Activated CD8-positive, alpha-beta memory T cell treated with anti-CD3 and anti-CD28 coated beads for 36 hours (primary cell): ENCODE measurements around the gene BICRA. TPM values are rescaled to one million over a fixed set of nuclear protein-coding genes. Genes with fewer than 3 reads are reported as not detected.
"Not testable (repeated sequence)": the region's sequence is repeated elsewhere in the genome, so short reads cannot be mapped to it uniquely, and the experiment has no call there.

Experiments used
- CTCF ChIA-PET: fragments of 350-600 bp; sonication (Branson Sonifier 250); formaldehyde crosslinking; loops from one replicate; lab custom pipeline; 2021; ENCODE audit warnings: antibody characterized with exemption; lab: Charles Lee
- POLR2A ChIA-PET: fragments of 350-600 bp; sonication (Branson Sonifier 250); formaldehyde crosslinking; loops from one replicate; lab custom pipeline; 2021; ENCODE audit warnings: antibody characterized with exemption; lab: Charles Lee
- total RNA-seq, 2 experiments: library from RNA; stranded (reverse); gene quantifications; one replicate each; pipeline ENCODE4 v1.2.3, GENCODE V29; 2021

Gene BICRA
- total RNA-seq, 2 experiments from 2014 or later: 9.3 to 10.9 TPM

- ChIA-PET CTCF (interaction anchor here (0.6 to 6.3 kb wide), 9 partner anchors 9 to 1160 kb away, joined by 3 to 70 read pairs (median 6); partner anchors contain the start of genes EHD2, KPTN and NOP53), POLR2A (no interaction called here)
These were observed 89.1 kb downstream of the BICRA start for GRCh38 chr19:47697863-47698609.

- ChIA-PET POLR2A (no interaction called here), CTCF (interaction anchor here (0.6 to 6.3 kb wide), 11 partner anchors 9 to 263 kb away, joined by 3 to 70 read pairs (median 4); partner anchors contain the start of genes EHD2, KPTN and NOP53)
These were observed 89.9 kb downstream of the BICRA start for GRCh38 chr19:47698631-47699359.

GRCh38 chr19:47699360-47699917, 90.5 kb downstream of the BICRA start:
- ChIA-PET CTCF (interaction anchor here (0.8 to 6.3 kb wide), 13 partner anchors 8 to 264 kb away, joined by 3 to 70 read pairs (median 4); partner anchors contain the start of genes EHD2, KPTN and NOP53), POLR2A (no interaction called here)

- ChIA-PET POLR2A (no interaction called here), CTCF (interaction anchor here (0.6 to 6.3 kb wide), 3 partner anchors 20 to 271 kb away, joined by 3 to 70 read pairs (median 3); no protein-coding TSS in a partner anchor)
These were observed 92.2 kb downstream of the BICRA start for GRCh38 chr19:47700934-47701716.

- ChIA-PET CTCF (no interaction called here), POLR2A (no interaction called here)
These were observed 93.0 kb downstream of the BICRA start for GRCh38 chr19:47701717-47702552.

GRCh38 chr19:47702671-47703070, 93.7 kb downstream of the BICRA start:
- POLR2A ChIA-PET: no interaction called here
- CTCF ChIA-PET: no interaction called here

GRCh38 chr19:47703301-47703700, 94.4 kb downstream of the BICRA start:
- ChIA-PET POLR2A (no interaction called here), CTCF (interaction anchor here (7.0 kb wide), 1 partner anchor 267 kb away, joined by 60 read pairs; no protein-coding TSS in a partner anchor)

- ChIA-PET POLR2A (no interaction called here), CTCF (interaction anchor here (1.1 to 7.0 kb wide), 3 partner anchors 9 to 268 kb away, joined by 3 to 60 read pairs (median 8); no protein-coding TSS in a partner anchor)
These were observed 95.1 kb downstream of the BICRA start for GRCh38 chr19:47704024-47704423.

GRCh38 chr19:47704656-47705055, 95.7 kb downstream of the BICRA start:
- POLR2A ChIA-PET: no interaction called here

GRCh38 chr19:47707135-47707925, 98.4 kb downstream of the BICRA start:
- CTCF ChIA-PET: interaction anchor here (0.6 to 7.0 kb wide), 17 partner anchors 8 to 415 kb away, joined by 3 to 60 read pairs (median 5); partner anchors contain the start of genes DHX34 and KPTN
- POLR2A ChIA-PET: no interaction called here

More at GRCh38 chr19:47704656-47705055, 95.7 kb downstream of the BICRA start:
- CTCF ChIA-PET: interaction anchor here (1.0 to 7.0 kb wide), 4 partner anchors 8 to 269 kb away, joined by 3 to 60 read pairs (median 6); no protein-coding TSS in a partner anchor

GRCh38 chr19:47711652-47712242, 102.8 kb downstream of the BICRA start:
- CTCF ChIA-PET: interaction anchor here (0.8 to 4.4 kb wide), 5 partner anchors 20 to 277 kb away, joined by 3 to 27 read pairs (median 4); no protein-coding TSS in a partner anchor
- POLR2A ChIA-PET: interaction anchor here (0.6 kb wide), 1 partner anchor 76 kb away, joined by 7 read pairs; no protein-coding TSS in a partner anchor

GRCh38 chr19:47713046-47714021, 104.4 kb downstream of the BICRA start, which contains the start of gene EHD2:
Gene EHD2, plus strand, starts transcription at chr19:47713422. Its CDS starts 3,191 bp downstream, at chr19:47716613.
- ChIA-PET POLR2A (no interaction called here), CTCF (interaction anchor here (0.5 to 4.4 kb wide), 20 partner anchors 9 to 304 kb away, joined by 3 to 27 read pairs (median 4); partner anchors contain the start of gene NOP53)

GRCh38 chr19:47714339-47714738, 105.4 kb downstream of the BICRA start:
- ChIA-PET POLR2A (no interaction called here), CTCF (interaction anchor here (1.7 to 4.4 kb wide), 3 partner anchors 25 to 279 kb away, joined by 4 to 27 read pairs (median 18); no protein-coding TSS in a partner anchor)

- POLR2A ChIA-PET: not testable (repeated sequence)
These were observed 105.9 kb downstream of the BICRA start for GRCh38 chr19:47714855-47715254.

More at GRCh38 chr19:47714855-47715254, 105.9 kb downstream of the BICRA start:
- CTCF ChIA-PET: interaction anchor here (1.4 to 4.4 kb wide), 3 partner anchors 11 to 280 kb away, joined by 3 to 27 read pairs (median 4); no protein-coding TSS in a partner anchor
